HepG2 (cell line): Measurements from ENCODE around the gene ACTN4. TPM values are rescaled to one million over a fixed set of nuclear protein-coding genes. Genes with fewer than 3 reads are reported as not detected.
A peak's percentile ranks its signal among the peaks of the same experiment; 100 is the strongest.

ENCODE experiments used
- BRF2 ChIP-seq: sonication (generic); formaldehyde crosslinking; IDR thresholded peaks from 2 replicates; pipeline ENCODE4 v1.8.1; 2022; ENCODE audit warnings: mild to moderate bottlenecking, missing genetic modification reagents
- CSRNP1 ChIP-seq: sonication (generic); formaldehyde crosslinking; IDR thresholded peaks from 2 replicates; pipeline ENCODE4 v1.8.1; 2023; ENCODE audit warnings: mild to moderate bottlenecking, missing genetic modification reagents
- GATAD2A ChIP-seq: IDR thresholded peaks from 2 replicates; pipeline ENCODE4 v1.6.1; 2016
- ISL2 ChIP-seq: sonication (generic); formaldehyde crosslinking; IDR thresholded peaks from 2 replicates; pipeline ENCODE4 v1.5.0; 2020; ENCODE audit warnings: missing genetic modification reagents
- KDM5A ChIP-seq: fragments of 200-600 bp; sonication (generic); IDR thresholded peaks from 2 replicates; pipeline ENCODE4 v1.7.0; 2018; ENCODE audit warnings: antibody characterized with exemption, mild to moderate bottlenecking, low read length, borderline replicate concordance
- MXD4 ChIP-seq: IDR thresholded peaks from 2 replicates; pipeline ENCODE4 v1.6.1; 2016; ENCODE audit warnings: mild to moderate bottlenecking, missing biosample characterization, missing genetic modification reagents
- PBX2 ChIP-seq: IDR thresholded peaks from 2 replicates; pipeline ENCODE4 v1.6.1; 2016; ENCODE audit warnings: control low read depth
- SALL1 ChIP-seq: sonication (generic); formaldehyde crosslinking; IDR thresholded peaks from 2 replicates; pipeline ENCODE4 v1.8.0; 2022; ENCODE audit warnings: mild to moderate bottlenecking, missing genetic modification reagents
- SETDB1 ChIP-seq: sonication (generic); formaldehyde crosslinking; IDR thresholded peaks from 2 replicates; pipeline ENCODE4 v1.5.1; 2020; ENCODE audit warnings: missing genetic modification reagents, mild to moderate bottlenecking, borderline replicate concordance
- SIN3A ChIP-seq: IDR thresholded peaks from 2 replicates; pipeline ENCODE4 v1.6.1; 2011; ENCODE audit warnings: low read depth, mild to moderate bottlenecking, control low read depth, low read length, borderline replicate concordance
- SOX13 ChIP-seq, 3 experiments: fragments of 450-650 bp in 1 of 3; sonication (generic) in 1 of 3; formaldehyde crosslinking in 1 of 3; IDR thresholded peaks in 2 of 3; conservative IDR thresholded peaks in 1 of 3; 2 replicates each; pipeline versions ENCODE4 v1.5.0 to v1.6.1; 2016 to 2020; ENCODE audit warnings: antibody characterized with exemption in 1 of 3, mild to moderate bottlenecking in 1 of 3, missing compliant biosample characterization in 1 of 3, missing genetic modification reagents in 1 of 3, moderate library complexity in 1 of 3
- SRSF9 ChIP-seq: fragments of 200-400 bp; formaldehyde crosslinking; IDR thresholded peaks from 2 replicates; pipeline ENCODE4 v1.6.1; 2018; ENCODE audit warnings: borderline replicate concordance, mild to moderate bottlenecking, low read depth, low read length; ENCODE audit not compliant: insufficient read depth, poor library complexity, severe bottlenecking
- STAT5B ChIP-seq: sonication (generic); formaldehyde crosslinking; IDR thresholded peaks from 2 replicates; pipeline ENCODE4 v1.4.0; 2020; ENCODE audit warnings: missing genetic modification reagents
- ZNF12 ChIP-seq: sonication (generic); formaldehyde crosslinking; IDR thresholded peaks from 2 replicates; pipeline ENCODE4 v1.5.0; 2020; ENCODE audit warnings: missing genetic modification reagents
- ZNF224 ChIP-seq: sonication (generic); formaldehyde crosslinking; IDR thresholded peaks from 2 replicates; pipeline ENCODE4 v1.5.0; 2020; ENCODE audit warnings: mild to moderate bottlenecking, missing genetic modification reagents
- ZNF235 ChIP-seq: sonication (generic); formaldehyde crosslinking; IDR thresholded peaks from 2 replicates; pipeline ENCODE4 v1.8.1; 2023; ENCODE audit warnings: mild to moderate bottlenecking, missing genetic modification reagents, borderline replicate concordance
- polyA plus RNA-seq, 8 experiments: library from polyadenylated mRNA; depleted of rRNA in 3 of 8; stranded (reverse) in 7 of 8; unstranded in 1 of 8; fragments of >200 nt; fragmentation: Illumina TruSeq in 4 of 8; extraction: Trizol in 4 of 8; gene quantifications; 2 replicates each; pipeline versions ENCODE4 v1.2.1 to v1.2.3, GENCODE V29; 2011 to 2016; ENCODE audit warnings: low read depth in 4 of 8, missing spikeins in 1 of 8, mixed read lengths in 1 of 8; ENCODE audit not compliant: insufficient read depth in 1 of 8
- total RNA-seq, 5 experiments: library from RNA; depleted of rRNA; stranded (reverse); fragments of >200 nt; fragmentation: Illumina TruSeq; extraction: Trizol; gene quantifications; 2 replicates each; pipeline ENCODE4 v1.2.3, GENCODE V29; 2016; ENCODE audit warnings: low read depth in 1 of 5
- TF ChIP-seq, protein P1 (sequence below): sonication (generic); formaldehyde crosslinking; IDR thresholded peaks from 2 replicates; pipeline ENCODE4 v1.4.0; 2020; ENCODE audit warnings: missing genetic modification reagents
- TF ChIP-seq, protein P2 (sequence below): sonication (generic); formaldehyde crosslinking; IDR thresholded peaks from 2 replicates; pipeline ENCODE4 v1.5.1; 2020; ENCODE audit warnings: mild to moderate bottlenecking, missing genetic modification reagents, borderline replicate concordance

Gene ACTN4
- total and polyA plus RNA-seq, 2 of the 13 experiments (the other 11 are each of a cell fraction or from before 2014, with no cell fraction given) = 171 to 192 TPM

GRCh38 chr19:38656171-38656981, 8.9 kb downstream of the ACTN4 start (continued):
- TF ChIP-seq BRF2 (CRISPR knock-in tag) (no peak), SALL1 (no peak), PBX2 (no peak), SRSF9 (no peak), ZNF224 (CRISPR knock-in tag) (no peak), ISL2 (CRISPR knock-in tag) (0 out of 2 replicates have a peak, but pooled peaks have one; percentile 33), STAT5B (CRISPR knock-in tag) (no peak), KDM5A (no peak; the same call in 1 of the 2 replicates), ZNF12 (CRISPR knock-in tag) (no peak), ZNF235 (CRISPR knock-in tag) (no peak), GATAD2A (CRISPR knock-in tag) (peak; percentile 85), CSRNP1 (CRISPR knock-in tag) (no peak), SOX13 (IDR thresholded peaks at IDR 0.05) (peak; percentile 86), SOX13 (CRISPR knock-in tag; conservative IDR thresholded peaks at IDR 0.05 in 1 of 2, IDR thresholded peaks at IDR 0.05 in 1 of 2) (peak in 1 of 2 experiments; percentile 98; a peak in 2 of 4 replicates), MXD4 (no peak), SIN3A (0 out of 2 replicates have a peak, but pooled peaks have one; percentile 30), SETDB1 (CRISPR knock-in tag) (no peak)
- TF ChIP-seq, protein P1, sequence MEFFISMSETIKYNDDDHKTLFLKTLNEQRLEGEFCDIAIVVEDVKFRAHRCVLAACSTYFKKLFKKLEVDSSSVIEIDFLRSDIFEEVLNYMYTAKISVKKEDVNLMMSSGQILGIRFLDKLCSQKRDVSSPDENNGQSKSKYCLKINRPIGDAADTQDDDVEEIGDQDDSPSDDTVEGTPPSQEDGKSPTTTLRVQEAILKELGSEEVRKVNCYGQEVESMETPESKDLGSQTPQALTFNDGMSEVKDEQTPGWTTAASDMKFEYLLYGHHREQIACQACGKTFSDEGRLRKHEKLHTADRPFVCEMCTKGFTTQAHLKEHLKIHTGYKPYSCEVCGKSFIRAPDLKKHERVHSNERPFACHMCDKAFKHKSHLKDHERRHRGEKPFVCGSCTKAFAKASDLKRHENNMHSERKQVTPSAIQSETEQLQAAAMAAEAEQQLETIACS (CRISPR knock-in tag) = no peak
- TF ChIP-seq, protein P2, sequence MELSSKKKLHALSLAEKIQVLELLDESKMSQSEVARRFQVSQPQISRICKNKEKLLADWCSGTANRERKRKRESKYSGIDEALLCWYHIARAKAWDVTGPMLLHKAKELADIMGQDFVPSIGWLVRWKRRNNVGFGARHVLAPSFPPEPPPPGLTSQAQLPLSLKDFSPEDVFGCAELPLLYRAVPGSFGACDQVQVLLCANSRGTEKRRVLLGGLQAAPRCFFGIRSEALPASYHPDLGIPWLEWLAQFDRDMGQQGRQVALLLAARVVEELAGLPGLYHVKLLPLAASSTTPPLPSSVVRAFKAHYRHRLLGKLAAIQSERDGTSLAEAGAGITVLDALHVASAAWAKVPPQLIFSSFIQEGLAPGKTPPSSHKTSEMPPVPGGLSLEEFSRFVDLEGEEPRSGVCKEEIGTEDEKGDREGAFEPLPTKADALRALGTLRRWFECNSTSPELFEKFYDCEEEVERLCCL (CRISPR knock-in tag) = no peak
